GM03348 (cell line): ENCODE data around the gene MERTK.
"Not testable (repeated sequence)": the region's sequence is repeated elsewhere in the genome, so short reads cannot be mapped to it uniquely, and the experiment has no call there.

Experiments
- DNase-seq: peaks from one replicate; pipeline ENCODE4 v3.0.0; 2012; ENCODE audit warnings: low spot score

Gene MERTK

DNA sequence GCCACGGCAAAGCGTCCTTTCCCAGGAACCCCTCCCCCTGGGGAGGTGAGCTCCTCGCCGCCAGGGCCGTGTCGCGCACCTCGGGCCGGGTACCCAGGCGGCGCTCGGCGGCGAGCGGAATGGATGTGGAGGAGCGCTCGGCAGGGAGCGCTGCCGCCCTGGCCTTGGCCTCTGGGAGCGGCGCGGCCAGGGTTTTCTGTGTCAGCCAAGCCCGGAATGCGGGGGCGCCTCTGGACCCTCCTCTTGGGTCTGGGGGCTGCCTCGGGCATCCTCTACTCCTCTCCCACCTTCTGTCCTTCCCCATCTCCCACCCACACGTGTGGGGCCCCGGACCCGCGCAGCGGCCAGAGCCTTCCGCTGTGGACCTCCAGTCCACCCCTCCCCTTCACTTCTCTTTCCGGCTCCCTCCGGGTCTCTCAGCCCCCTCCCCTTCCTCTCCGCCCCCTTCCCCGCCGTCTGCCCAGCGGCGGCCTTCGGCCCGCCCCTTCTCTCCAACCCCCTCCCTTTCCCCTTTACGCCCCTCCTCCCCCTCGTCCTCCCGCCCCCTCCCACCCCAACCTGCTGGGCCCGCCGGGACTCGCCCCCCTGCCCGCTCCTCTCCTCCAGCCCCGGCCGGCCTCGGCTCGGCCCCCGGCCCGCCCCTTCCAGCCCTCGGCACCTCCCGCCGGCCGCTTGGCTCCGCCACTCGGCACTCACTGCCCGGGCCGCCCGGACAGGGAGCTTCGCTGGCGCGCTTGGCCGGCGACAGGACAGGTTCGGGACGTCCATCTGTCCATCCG lies at the start of gene MERTK:
Gene MERTK, plus strand, starts transcription at position 684 of the 779 bp plus-strand sequence. CDS start 129 bp downstream, outside the sequence.
- peak; percentile 84 for DNase-seq

- DNase-seq = not testable (repeated sequence)
These were observed 47.8 kb upstream of the MERTK start for GRCh38 chr2:111850646-111851045.

DNA sequence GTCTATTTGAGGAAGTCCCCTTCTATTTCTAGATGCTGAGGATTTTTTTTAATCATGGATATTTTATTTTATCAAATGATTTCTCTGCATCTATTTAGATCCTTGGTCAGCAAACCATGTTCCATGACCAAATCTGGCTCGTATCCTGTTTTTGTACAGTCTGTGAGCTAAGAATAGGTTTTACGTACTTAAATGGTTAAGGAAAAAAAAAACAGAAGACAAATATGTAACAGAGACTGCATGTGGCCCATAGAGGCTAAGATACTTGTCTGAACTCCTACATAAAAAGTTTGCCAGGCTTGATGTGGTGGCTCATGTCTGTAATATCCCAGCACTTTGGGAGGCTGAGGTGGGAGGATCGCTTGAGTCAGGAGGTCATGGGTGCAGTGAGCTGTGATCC lies 45.9 kb upstream of the MERTK start:
- not testable (repeated sequence) for DNase-seq

- DNase-seq = not testable (repeated sequence)
These were observed 38.4 kb upstream of the MERTK start for GRCh38 chr2:111860005-111860404.

- DNase-seq = not testable (repeated sequence)
These were observed 33.3 kb upstream of the MERTK start for GRCh38 chr2:111865124-111865523.

DNA sequence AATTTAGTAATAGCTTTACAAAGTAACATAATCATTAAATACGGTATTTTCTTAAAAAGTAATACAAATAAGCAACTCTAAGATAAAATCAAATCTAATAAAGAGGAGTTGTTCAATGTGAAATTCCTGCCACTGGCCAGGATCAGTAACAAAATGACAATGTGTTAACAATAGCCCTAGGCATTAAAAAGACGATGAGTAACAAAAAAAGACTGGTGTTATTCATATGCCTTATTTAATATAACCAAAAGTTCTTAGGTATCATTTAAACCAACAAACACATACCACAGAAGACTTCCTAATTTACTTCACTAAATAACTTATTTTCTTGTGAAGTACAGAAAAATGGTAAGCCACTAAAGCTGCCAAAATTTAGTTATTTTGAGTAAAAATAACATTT lies 25.6 kb upstream of the MERTK start:
- not testable (repeated sequence) for DNase-seq

- DNase-seq = peak; percentile 95
These were observed 14.5 kb upstream of the MERTK start, which contains the start of gene ANAPC1 for GRCh38 chr2:111883661-111884591. ANAPC1 (minus strand) TSS chr2:111884193; CDS start chr2:111880825, 3,368 bp downstream.

DNA sequence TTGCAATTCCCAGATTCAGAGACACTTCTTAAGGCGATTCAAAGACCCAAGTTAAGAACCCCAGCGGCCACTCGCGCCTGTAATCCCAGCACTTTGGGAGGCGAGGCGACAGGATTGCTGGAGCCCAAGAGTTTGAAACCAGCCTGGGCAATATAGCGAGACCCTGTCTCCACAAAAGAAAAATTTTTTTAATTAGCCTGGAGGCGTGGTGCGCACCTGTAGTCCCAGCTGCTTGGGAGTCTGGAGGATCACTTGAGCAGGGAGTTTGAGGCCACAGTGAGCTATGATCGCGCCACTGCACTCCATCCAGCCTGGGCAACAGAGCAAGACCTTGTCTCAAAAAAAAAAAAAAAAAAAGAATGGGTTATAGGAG lies 13.8 kb upstream of the MERTK start:
- DNase-seq = no peak

- no peak for DNase-seq
These were observed 2.4 kb upstream of the MERTK start for GRCh38 chr2:111896024-111896423.

GRCh38 chr2:111896576-111896975 lies 1.8 kb upstream of the MERTK start:
- DNase-seq = no peak

DNA sequence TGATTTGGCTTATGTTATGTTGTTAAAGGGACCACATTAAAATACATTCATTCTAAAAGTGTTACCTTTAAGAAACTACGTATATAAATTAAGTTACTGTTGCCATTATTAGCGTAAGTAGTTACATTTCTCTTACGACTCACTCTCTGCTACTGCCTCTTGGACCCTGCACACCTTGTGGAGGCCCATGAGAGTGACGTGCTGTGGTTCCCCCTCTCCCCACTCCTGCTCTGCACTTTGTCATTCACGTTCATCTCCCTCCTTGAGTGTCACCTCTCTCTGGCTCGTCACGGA lies 830 bp upstream of the MERTK start:
- no peak for DNase-seq

DNA sequence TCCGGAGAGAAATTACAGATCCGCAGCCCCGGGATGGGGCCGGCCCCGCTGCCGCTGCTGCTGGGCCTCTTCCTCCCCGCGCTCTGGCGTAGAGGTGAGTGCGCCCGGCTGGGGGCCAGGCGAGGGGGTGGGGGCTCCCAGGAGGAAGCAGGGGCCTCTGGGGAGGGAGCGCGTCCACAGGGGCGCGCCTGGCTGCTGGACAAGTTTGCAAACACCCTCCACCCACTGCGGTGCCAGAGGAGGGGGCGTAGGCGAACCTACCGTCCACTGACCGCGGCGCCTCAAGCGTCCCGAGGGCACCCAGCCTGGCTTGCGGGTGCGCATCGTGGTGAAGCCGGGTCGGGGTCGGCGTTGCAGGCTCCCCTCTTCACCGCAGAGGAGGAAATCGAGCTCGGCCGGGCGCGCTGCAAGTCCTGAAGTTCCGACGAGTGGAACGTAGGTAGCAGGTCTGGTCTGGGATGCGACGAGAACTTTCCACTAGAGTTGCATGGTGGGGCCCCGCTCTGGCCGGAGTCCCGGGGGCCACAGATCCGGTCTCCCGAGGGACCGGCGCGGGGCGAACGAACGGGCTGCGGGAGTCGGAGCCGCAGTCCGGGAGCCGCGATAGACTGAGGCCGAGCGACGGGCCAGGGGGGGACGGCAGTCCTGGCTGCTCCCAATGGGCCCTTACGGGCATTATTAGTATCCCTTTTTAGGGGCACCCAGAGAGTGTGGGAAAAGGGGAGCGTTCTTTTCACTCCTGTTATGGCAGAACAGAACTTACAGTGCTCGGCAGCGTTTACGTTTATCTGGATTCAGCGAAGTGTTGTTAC lies 502 bp downstream of the MERTK start:
- DNase-seq = peak; percentile 20

DNA sequence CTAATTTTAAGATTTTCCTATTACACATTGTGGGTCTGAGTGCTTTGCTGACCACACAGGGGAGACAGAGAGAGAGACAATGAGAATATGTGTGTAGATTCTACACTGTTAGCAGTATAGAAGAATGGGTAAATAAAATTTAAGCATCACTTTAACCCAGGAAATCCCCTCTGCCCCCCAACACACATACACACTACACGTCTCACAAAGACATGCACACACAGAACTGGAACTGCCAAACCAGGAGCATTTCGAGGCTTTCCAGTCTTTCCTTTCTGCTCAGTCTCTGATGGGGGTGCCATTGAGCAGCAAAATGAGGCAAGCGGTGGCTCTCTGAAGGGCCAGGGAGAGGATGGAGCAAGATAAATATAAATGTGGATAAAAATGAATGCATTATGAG lies 2.5 kb downstream of the MERTK start:
- no peak for DNase-seq

DNA sequence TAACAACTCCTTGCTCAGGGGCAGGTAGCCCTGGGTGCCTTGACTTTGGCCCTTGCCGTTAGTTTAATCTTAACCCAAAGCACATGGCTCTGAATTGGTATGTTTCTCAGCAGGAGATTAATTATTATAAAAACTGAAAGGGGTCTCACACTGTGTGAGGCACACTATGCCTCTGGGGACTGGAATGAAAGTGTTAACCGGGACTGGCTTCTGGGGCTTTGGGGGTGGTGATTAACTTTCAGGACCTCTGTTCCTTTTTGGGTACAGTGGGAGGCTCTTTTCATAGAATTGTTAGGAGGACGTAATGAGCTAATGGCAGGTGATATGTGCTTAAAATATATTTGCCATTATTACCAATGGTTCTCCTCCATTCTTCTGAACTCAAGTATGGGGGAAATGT lies 5.1 kb downstream of the MERTK start:
- no peak for DNase-seq

DNA sequence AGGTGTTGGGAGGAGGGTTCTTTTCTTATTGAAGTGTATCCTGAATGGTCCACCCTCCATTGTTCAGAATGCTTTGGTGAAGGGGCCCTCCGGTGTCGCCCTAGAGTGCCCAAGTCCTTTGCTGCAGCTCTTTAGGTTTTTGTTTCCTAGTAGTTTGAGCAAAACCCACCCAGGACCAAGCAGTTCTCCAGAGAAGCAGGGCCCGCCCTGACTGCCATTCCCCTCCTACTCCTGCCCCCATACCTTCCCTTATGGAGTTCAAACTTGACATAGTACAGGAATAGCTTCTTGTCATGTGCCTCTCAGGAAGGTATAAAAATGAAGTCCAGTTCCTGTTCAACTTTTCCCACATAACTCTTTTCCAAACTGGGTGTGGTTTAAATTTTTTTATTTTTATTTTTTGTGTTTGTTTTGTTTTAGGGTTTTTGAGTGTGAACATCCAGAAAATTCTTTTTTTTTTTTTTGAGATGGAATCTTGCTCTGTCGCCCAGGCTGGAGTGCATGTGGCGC lies 5.6 kb downstream of the MERTK start:
- DNase-seq = no peak

DNA sequence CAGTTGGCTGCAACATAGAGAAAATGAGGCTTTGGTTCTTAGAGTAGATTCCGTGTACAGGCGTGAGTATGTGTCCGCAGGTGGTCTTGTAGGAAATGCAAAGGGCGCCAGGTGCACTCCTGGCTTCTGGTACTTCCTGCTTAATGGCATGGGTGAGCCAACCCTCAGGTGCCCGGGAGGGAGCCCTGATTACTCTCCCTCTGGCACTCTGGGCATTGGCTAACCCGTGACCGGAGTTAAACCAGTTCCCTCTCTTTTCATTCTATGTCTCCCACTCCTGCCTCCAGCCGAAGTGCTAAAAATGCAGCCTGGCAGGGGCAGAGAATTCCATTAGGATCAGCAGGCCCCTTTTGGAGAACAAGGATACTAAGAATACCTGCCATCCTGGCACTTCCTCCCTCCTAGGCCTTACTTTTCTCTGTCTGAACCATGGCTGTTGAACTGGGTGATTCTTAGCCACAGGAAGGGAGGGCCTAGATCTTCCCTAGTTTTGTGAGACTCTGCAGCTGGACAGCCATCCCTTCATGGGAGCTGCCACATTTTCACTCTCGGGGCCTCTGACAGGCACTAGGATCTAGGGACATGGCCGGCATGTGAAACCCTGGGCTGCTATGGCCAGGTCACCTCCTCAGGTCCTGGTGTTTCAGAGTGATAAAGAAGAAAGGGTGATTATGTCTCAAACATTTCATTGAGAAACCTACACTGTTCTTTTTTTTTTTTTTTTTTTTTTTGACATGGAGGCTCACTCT lies 6.5 kb downstream of the MERTK start:
- DNase-seq = no peak

DNA sequence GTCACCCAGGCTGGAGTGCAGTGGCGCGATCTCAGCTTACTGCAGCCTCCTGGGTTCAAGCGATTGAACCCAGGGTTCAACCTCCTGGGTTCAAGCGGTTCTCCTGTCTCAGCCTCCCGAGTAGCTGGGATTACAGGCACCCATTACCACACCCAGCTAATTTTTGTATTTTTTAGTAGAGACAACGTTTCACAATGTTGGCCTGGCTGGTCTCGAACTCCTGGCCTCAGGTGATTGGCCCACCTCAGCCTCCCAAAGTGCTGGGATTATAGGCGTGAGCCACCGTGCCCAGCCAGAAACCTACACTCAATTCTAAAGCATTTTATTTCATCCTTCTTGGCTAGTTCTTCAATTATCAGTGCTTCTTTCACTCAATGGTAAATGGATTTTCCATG lies 7.1 kb downstream of the MERTK start:
- not testable (repeated sequence) for DNase-seq

DNA sequence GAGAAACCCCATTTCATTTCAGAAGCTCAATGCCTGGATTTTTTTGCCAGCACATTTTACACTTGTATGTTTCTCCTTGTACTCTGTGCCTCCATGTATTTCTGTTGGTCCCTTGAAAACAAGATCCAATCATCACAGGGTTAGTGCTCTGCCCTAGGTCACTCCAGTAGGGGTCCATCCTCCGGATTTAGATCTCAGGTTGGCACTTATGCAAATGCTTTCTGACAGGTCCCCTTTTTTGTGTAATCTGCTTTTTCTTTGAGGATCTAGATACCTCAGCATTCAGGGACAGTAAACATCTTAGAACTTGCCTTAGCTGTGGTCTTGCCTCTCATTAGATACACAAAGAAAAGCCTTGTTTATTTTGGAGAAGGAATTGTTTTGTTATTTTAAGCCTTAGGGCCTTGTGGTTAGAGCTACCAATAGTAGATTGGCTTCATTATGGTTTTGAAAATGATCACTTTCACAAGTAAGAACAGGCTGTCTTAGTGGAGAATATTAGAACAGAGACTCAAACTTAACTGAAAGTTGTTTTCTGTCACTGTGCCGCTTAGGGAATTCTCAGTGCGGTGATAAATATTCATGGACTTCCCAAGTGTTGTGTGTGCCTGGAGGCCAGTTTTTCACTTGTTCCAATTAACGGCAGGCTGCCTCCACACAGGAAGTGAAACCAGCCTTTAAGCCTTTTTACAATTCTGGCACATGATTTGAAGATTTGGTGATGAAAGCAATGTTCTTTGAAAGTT lies 7.8 kb downstream of the MERTK start:
- no peak for DNase-seq

DNA sequence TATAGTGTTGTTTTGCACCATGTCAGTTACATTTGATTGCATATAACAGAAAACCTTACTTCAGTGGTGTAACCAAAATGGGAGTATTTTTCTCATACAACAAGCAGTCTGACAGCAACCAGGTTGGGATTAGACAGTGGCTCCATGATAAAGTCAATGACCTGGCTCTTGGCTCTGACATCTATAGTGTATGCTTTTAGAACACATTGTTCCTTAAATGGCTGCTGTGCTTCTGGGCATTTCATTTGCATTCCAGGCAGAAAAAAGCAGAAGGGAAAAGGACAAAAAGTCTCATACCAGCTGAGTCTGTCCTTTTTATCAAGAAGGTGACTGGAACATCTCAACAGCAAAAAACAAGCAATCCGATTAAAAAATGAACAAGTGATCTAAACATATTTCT lies 10.2 kb downstream of the MERTK start:
- no peak for DNase-seq

DNA sequence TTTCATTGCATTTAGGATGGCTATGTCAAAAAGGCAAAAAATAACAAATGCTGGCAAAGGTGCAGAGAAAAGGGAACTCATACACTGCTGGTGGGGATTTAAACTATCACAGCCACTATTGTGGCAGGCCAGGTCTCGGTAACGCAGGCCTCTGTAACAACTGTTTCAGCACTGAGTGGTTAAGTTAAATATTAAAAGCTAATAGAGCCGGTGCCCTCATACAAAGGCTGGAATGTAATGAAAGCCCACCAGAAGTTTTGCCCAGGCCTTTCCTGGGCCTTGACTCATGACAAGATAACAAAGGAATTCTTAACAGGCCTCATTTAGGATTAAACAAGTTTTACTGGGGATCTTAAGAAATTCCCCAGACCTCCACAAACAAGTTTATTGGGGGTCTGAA lies 10.7 kb downstream of the MERTK start:
- DNase-seq = no peak

DNA sequence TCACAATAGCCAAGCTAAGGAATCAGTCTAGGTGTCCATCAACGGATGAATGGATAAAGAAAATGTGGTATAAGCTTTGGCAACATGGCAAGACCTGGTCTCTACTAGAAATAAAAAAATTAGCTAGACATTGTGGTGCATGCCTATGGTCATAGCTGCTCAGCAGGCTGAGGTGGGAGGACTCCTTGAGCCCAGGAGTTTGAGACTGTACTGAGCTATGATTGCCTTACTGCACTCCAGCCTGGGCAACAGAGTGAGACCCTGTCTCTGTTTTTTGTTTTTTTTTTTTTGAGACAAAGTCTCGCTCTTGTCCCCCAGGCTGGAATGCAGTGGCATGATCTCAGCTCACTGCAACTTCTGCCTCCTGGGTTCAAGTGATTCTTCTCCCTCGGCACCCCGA lies 11.6 kb downstream of the MERTK start:
- DNase-seq = not testable (repeated sequence)
